ENCODE measurements around the gene ZNF268. TPM values are rescaled to one million over a fixed set of nuclear protein-coding genes. Genes with fewer than 3 reads are reported as not detected.

The ZNF268 gene
- total RNA-seq, 3 donors from 2014 or later: 13.8 to 19.6 (median 19.4) TPM

GRCh38 chr12:133172491-133172890 is 8.8 kb upstream of the ZNF268 start:
- Histone ChIP-seq H3K4me3 (no peak overlapping the region), H3K4me1 (ENCODE audit: low read depth) (no peaks in the 10 kb centered on the region), H3K9me3 (peaks cover 93% of the 10 kb centered on the region), H3K36me3 (ENCODE audit: low read depth) (no peaks in the 10 kb centered on the region)
- ATAC-seq (no peak), DNase-seq (no peak)
- no peak for TF ChIP-seq CTCF (IDR thresholded peaks at IDR 0.05)
- intact Hi-C loops (cut with DNase I, micrococcal nuclease): no loop called here

- DNase-seq: no peak
- intact Hi-C loops (cut with DNase I, micrococcal nuclease): no loop called here
- no peaks in the 10 kb centered on the region for H3K36me3 ChIP-seq (ENCODE audit: low read depth)
- H3K9me3 ChIP-seq: peaks cover 89% of the 10 kb centered on the region
- no peak overlapping the region for H3K4me3 ChIP-seq
- H3K4me1 ChIP-seq (ENCODE audit: low read depth): no peaks in the 10 kb centered on the region
- ATAC-seq: no peak
- no peak for TF ChIP-seq CTCF (IDR thresholded peaks at IDR 0.05)
Measured at GRCh38 chr12:133174901-133175300, 6.4 kb upstream of the ZNF268 start.

- intact Hi-C loops (cut with DNase I, micrococcal nuclease): no loop called here
- DNase-seq (no peak), ATAC-seq (no peak)
- no peak for TF ChIP-seq CTCF (IDR thresholded peaks at IDR 0.05)
- H3K9me3 ChIP-seq: peaks cover 69% of the 10 kb centered on the region
- no peak overlapping the region for H3K4me3 ChIP-seq
- no peaks in the 10 kb centered on the region for H3K4me1 ChIP-seq (ENCODE audit: low read depth)
- no peaks in the 10 kb centered on the region for H3K36me3 ChIP-seq (ENCODE audit: low read depth)
Measured at GRCh38 chr12:133180669-133181068, 626 bp upstream of the ZNF268 start.

- intact Hi-C loops (cut with DNase I, micrococcal nuclease): no loop called here
- no peak for ATAC-seq
- TF ChIP-seq CTCF (IDR thresholded peaks at IDR 0.05): no peak
- Histone ChIP-seq H3K36me3 (ENCODE audit: low read depth) (peaks cover 77% of the 10 kb centered on the region), H3K4me3 (no peak overlapping the region), H3K4me1 (ENCODE audit: low read depth) (no peaks in the 10 kb centered on the region), H3K9me3 (peaks cover 100% of the 10 kb centered on the region)
- DNase-seq: no peak
Measured at GRCh38 chr12:133190176-133190575, 8.9 kb downstream of the ZNF268 start.

GRCh38 chr12:133192847-133193246 is 11.6 kb downstream of the ZNF268 start:
- DNase-seq (no peak), ATAC-seq (no peak)
- no peak overlapping the region for H3K4me3 ChIP-seq
- H3K4me1 ChIP-seq (ENCODE audit: low read depth): no peaks in the 10 kb centered on the region
- intact Hi-C loops (cut with DNase I, micrococcal nuclease): no loop called here
- peaks cover 92% of the 10 kb centered on the region for H3K9me3 ChIP-seq
- H3K36me3 ChIP-seq (ENCODE audit: low read depth): peaks cover 67% of the 10 kb centered on the region
- TF ChIP-seq CTCF (IDR thresholded peaks at IDR 0.05): no peak

- no peaks in the 10 kb centered on the region for H3K4me1 ChIP-seq (ENCODE audit: low read depth)
- peaks cover 17% of the 10 kb centered on the region for H3K36me3 ChIP-seq (ENCODE audit: low read depth)
- no peak for DNase-seq
- intact Hi-C loops (cut with DNase I, micrococcal nuclease): no loop called here
- no peak for TF ChIP-seq CTCF (IDR thresholded peaks at IDR 0.05)
- no peak for ATAC-seq
- peaks cover 81% of the 10 kb centered on the region for H3K9me3 ChIP-seq
- H3K4me3 ChIP-seq: no peak overlapping the region
Measured at GRCh38 chr12:133201888-133202287, 20.6 kb downstream of the ZNF268 start.

Data from mucosa of descending colon (tissue), 3 donors.